ENCODE data around the gene CCDC117. TPM values are rescaled to one million over a fixed set of nuclear protein-coding genes. Genes with fewer than 3 reads are reported as not detected.
"Not testable (repeated sequence)": the region's sequence is repeated elsewhere in the genome, so short reads cannot be mapped to it uniquely, and the experiment has no call there.

CCDC117 gene
- total RNA-seq, 1 donor from 2014 or later: 23.1 TPM

DNA sequence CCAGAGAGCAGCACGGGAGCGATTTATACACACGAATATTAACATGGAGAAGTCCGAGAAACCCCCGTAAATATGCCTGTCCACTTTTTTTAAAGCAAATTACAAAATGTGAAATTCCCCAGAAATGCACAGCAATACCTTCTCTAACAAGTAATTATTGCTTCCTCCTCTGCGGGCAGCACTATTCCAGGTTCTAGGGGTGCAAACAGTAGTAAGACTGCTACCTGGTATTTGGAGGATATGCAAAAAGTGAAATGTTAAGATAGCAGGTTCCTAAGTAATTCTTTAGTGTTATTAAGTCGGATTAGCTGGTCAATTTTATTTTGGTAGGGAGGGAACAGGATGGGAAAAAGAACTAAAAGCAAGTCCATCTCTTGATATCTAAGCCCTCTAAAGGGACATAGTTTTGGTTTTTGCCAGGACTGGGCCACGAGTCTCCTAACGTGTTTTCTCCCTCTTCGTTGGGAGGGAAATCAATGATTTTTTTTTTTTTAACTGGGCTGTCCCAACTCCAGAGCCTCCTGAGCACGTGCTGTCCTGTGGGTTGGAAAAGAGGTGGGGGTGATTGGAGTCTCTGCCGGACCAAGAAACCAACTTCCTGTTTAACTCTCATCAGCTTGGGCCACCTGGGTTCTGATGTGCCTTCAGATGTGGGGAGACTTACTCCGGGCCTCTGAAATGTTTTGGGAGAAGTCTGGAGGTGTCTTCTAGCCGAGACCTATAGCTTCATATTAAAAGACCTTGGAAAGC, 29.5 kb downstream of the CCDC117 start:
- no peak for DNase-seq (ENCODE audit: low spot score)

DNA sequence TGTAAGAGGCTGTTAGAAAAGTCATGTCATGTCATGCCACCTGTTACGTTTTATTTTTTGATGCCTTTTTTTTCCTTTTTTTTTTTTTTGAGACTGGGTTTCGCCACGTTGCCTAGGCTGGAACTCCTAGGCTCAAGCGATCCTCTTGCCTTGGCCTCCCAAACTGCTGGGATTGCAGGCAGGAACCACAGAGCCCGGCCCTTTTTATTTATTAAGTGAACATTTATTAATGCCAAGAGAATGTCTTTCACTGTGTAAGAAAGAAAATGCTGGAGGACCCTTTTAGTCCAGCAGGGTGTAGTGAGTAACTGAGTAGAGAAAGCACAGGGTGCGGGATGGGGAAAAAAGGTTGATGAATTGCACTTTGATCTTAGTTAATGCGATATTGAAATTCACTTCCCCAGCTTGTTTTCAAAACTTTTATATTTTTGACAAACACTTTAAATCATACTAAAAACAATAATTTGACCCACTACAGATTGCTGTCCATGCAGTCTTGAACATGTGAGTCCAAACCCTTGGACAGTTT, 30.2 kb downstream of the CCDC117 start:
- no peak for DNase-seq (ENCODE audit: low spot score)

DNA sequence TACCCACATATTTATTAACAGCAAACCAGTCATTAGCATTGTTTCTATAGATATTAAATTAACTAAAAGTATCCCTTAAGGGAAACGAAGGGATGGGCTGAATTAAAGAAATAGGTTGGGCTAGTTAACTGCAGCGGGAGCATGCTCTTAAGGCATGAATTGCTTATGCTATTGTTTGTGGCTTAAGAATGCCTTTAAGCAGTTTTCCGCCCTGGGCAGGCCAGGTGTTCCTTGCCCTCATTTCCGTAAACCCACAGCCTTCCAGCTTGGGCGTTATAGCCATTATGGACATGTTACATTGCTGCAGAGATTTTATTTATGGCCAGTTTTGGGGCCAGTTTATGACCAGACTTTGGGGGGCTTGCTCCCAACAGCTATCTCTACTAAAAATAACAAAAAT, 32.9 kb downstream of the CCDC117 start:
- DNase-seq (ENCODE audit: low spot score): not testable (repeated sequence)

DNA sequence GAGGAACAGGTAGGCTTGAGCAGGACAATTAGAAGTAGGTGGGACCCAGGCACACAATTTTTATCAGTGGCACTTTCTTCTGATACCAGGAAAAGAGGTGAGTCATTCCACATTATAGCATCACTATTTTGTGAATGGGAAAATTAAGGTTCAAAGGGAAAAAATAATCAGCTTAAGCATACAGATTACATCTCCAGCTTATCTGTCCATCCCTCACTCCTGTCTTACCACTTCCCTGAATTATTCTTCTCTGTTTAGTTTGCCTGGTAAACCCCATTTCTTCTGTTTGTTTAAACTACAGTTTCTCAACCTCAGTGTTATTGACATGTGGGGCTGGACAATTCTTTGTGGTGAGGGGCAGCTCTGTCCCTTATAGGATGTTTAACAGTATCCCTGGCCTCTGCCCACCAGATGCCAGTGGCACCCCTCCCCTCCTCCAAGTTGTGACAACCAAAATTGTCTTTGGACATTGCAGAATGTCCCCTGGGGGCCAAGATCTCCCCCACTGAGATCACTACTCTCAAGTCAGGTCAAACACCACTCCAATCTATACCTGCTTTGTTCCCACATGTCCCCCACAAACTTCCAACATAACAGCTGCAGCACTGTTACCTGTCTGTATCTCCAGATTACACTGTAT, 36.3 kb downstream of the CCDC117 start:
- DNase-seq (ENCODE audit: low spot score): no peak

DNA sequence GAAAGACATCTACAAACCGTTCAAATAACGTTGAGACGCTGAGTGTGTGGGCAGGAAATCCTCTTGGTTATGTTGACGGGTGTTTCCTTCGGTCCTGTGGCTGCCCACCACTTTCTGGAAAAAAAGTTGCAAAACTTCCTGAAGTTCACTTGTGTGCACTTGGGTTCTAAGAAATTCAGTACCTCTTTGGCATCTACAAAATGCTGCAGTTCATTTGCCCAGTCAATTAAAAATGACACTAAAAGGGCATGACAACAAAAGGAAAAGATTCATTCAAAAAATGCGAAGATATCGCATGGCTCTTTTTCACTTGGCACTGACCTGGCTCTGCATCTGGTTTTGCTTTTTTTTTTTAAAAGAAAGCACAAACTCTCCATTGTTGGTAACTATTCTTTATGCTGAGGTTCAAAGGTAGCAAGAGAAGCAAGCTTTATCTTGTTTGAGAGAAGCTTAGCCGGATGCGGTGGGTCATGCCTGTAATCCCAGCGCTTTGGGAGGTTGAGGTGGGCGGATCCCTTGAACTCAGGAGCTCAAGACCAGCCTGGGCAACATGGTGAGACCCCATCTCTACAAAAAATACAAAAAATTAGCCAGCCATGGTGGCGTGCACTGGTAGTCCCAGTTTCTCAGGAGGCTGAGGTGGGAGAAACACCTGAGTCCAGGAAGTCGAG, 38.5 kb downstream of the CCDC117 start:
- DNase-seq (ENCODE audit: low spot score): no peak

DNA sequence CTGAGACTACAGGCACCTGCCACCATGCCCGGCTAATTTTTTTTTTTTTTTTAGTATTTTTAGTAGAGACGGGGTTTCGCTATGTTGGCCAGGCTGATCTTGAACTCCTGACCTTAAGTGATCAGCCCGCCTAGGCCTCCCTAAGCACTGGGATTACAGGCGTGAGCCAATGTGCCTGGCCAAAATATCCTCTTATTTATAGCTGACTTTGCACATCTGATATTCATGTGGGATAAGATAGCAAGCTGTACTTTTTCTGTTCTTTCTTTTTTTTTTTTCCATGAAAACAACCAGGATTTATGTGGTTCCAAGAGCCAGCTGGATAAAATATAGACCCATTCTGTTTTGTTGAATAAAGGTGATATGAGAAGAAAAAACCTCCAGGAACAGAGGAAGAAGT, 40.0 kb downstream of the CCDC117 start:
- no peak for DNase-seq (ENCODE audit: low spot score)

DNA sequence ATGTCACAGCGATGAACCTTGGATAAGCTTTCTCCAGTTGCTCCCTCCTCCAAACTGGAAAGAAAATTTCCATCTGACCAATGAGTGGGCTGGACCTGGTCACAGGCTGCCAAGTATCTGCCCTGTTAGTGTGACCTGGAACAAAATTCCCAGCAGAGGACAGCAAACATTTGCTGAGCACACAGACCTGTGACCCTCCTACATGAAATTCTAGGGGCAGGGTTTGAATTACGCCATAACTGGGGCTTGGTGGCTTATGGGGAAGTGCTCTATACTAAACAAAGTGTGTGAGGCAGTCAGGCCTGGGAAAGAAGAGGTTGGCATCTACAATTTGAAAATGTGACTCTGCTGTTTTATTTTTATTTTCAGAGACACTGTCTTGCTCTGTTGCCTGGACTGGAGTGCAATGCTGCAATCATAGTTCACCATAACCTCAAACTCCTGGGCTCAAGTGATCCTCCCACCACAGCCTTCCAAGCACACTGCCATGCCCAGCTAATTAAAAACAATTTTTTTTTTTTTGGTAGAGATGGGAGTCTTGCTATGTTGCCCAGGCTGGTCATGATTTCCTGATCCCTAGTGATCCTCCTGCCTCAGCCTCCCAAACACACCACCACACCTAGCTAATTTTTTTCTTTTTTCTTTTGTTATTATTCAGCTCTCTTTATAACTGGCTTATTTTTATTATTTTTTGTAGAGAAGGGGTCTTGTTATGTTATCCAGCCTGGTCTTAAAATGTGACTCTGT, 41.5 kb downstream of the CCDC117 start:
- DNase-seq (ENCODE audit: low spot score): no peak

DNA sequence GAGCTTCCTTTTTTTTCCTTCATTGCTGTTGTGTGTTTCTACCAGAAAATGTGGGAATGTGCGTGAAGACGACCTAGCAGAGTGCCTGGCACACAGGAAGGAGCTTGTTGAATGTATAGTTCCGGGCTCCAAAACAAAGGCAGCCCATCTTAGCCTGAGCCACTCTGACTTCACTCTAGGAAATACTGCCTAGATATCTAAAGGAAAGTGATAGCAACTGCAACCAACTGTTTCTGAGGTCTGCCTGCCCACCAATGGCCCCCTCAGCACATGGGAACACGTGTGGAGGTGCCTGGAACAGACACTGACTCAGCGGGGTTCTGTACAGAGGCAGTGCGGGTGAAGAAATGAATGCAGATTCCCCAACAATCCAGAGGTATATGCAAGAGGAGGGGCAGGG, 42.6 kb downstream of the CCDC117 start:
- no peak for DNase-seq (ENCODE audit: low spot score)

DNA sequence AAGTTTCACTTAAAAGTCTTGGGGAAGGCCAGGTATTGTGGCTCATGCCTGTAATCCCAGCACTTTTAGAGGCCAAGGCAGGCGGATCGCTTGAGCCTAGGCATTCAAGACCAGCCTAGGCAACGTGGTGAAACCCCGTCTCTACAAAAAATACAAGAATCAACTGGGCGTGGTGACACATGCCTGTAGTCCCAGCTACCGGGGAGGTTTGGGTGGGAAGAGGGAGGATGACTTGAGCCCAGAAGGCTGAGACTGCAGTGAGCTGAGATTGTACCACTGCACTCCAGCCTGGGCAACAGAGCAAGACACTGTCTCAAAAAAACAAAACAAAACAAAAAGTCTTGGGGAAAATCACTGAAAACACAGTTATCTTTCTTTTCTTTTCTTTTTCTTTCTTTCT, 43.2 kb downstream of the CCDC117 start:
- no peak for DNase-seq (ENCODE audit: low spot score)

DNA sequence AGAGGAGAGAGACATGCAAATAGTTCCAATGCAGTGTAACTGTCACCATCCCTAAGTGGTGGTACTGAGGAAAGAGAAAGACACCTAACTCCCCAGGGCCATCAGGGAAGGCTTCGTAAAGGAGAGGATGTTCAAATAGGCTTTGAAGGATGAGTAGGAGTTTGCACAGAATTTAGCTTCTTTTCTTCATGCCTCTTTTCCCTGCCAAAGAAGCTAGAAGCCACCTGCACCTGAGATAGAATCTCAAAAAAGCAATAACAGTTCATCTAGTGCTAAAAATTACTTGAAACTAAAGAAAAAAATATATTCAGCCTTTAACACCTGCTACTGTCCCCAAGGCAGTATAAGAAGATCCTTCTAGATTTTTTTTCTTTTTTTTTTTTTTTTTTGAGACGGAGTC, 44.6 kb downstream of the CCDC117 start:
- DNase-seq (ENCODE audit: low spot score): no peak

DNA sequence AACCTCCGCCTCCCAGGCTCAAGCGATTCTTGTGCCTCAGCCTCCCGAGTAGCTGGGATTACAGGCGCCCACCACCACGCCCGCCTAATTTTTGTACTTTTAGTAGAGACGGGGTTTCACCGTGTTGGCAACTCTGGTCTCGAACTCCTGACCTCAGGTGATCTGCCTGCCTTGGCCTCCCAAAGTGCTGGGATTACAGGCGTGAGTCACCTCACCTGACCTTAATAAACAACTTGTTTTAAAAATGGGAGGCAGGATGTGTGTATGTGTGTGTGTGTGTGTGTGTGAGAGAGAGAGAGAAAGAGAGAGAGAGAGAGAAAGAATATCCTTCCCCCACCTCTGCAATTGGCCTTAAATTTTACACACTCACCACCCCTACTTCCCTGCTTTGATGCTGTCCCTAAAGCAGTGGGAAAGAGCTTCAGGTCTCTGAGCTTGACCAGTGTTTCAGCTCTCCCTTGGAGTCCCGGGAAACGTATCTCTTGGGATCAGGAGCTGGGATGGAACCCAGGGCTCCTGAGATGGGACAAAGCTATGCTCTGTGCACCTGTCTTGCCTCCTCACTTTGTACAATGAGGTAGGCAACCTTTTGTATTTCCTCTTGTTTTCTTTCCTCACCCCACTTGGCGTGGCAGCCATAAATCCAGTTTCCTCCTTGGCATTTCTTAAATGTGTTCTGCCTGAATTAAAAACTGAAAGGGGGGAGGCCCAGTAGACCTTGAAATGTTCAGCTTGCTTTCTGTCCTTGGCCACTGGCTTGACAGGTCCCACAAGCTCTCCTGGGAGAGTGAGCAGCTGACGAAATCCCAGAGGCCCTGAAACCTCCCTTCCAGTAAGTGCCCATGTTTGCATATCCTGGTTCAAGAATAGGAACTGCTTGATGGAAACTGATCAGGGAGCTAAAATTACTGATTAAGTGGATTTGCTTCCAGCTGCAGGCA, 45.7 kb downstream of the CCDC117 start:
- no peak for DNase-seq (ENCODE audit: low spot score)

DNA sequence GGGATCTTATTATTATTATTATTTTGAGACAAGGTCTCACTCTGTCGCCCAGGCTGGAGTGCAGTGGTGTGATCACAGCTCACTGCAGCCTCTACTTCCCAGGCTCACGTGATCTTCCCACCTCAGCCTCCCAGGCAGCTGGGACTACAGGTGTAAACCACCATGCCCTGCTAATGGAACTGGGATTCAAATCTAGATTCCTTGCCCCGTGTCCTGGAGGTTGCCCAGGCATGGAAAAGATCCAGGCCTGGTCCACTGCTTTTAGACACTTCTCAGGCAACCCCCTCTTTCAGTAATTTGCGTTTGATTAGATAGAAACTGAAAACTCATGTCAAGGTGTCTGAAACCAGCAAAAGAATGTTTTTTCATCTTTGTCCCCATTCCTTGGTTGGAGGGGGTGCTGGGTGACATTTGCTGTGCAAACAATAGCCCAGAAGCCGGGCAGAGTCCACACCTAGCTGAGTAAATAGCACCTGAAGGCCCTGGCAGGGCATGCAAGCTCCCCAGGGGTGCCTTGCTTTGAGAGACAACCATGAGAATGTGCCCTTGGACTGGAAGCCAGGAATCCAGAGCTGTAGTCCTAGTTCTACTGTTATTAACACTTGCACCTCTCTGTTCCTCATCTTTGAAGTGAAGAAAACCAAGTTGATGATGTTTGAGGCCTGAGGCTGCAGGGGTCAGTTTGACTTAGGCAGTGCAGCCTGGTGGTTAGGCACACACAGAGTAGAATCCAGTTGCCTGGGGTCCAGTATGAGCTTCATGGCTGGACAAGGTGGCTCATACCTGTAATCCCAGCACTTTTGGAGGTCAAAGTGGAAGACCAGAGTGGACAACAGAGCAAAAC, 47.0 kb downstream of the CCDC117 start:
- no peak for DNase-seq (ENCODE audit: low spot score)

DNA sequence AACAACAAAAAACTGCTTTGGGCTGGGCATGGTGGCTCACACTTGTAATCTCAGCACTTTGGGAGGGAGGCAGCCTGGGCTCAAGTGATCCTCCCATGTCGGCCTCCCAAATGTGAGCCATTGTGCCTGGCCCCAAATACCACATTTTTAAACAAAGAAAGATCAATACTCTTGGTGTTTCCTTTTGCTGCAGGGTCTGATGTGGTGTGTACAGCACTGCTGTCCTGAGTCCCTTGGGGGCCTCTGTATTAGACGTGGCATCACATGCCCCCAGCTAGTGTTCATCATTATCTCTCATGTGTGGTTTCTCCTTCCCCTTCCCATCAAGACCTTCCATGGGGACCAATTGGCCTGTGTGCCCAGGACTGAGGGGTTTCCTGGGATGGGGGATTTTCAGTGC, 48.4 kb downstream of the CCDC117 start:
- DNase-seq (ENCODE audit: low spot score): no peak

DNA sequence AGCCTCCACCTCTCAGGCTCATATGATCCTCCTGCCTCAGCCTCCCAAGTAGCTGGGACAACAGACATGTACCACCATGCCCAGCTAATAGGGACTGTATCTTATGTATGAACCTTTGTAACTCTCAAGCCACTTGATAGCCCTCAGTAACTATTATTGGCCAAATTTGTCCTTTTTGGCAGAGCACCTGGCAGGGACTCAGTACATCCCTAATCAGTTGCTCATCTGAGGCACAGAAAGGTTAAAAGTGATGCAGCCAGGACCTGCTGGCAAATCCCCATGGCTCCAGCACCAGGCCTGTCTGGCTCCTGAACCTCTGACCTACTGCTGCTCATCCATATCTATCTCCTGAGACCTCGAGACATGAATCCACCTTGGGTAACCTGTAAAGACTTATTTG, 49.0 kb downstream of the CCDC117 start:
- no peak for DNase-seq (ENCODE audit: low spot score)

DNA sequence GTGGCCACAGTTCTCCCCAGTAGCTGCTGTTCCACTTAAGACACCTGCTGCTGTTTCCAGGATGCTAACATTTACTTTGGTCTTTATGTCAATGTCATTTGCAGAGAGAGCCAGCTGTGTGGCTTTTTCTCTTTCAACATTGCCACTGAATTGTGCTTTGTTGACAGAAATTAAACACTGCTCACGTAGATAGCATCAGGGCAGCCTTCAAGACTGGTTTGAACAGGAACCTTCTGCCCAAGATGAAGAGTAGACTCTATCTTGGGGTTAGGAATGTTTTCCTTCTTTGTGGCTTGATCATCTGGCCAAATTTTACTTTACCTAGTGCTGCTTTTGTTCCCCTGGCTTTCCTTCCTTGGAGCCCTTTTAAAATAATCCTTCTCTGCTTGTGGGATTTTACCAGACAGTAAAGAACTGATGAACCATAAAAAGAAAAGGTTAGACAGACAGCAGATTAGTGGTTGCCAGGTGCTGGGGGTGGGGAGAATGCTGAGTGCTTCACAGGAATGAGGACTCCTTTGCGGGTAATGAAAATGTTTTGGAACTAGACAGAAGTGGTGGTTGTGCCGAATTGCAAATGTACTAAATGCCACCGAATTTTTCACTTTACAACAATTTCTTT, 50.5 kb downstream of the CCDC117 start:
- DNase-seq (ENCODE audit: low spot score): no peak

DNA sequence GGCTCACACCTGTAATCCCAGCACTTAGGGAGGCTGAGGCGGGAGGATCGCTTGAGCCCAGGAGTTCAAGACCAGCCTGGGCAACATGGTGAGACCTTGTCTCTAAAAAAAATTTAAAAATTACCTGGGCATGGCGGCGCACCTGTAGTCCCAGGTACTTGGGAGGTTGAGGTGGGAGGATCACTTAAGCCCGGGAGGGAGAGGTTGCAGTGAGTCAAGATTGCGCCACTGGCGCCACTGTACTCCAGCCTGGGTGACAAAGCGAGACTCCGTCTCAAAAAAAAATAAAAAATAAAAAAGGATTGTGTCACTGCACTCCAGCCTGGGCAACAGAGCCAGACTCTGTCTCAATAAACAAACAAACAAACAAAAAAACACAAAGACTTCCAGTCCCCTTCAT, 52.0 kb downstream of the CCDC117 start:
- DNase-seq (ENCODE audit: low spot score): not testable (repeated sequence)

DNA sequence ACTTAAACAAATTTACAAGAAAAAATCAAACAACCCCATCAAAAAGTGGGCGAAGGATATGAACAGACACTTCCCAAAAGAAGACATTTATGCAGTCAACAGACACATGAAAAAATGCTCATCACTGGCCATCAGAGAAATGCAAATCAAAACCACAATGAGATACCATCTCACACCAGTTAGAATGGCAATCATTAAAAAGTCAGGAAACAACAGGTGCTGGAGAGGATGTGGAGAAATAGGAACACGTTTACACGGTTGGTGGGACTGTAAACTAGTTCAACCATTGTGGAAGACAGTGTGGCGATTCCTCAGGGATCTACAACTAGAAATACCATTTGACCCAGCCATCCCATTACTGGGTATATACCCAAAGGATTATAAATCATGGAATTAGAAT, 53.9 kb downstream of the CCDC117 start:
- DNase-seq (ENCODE audit: low spot score): not testable (repeated sequence)

DNA sequence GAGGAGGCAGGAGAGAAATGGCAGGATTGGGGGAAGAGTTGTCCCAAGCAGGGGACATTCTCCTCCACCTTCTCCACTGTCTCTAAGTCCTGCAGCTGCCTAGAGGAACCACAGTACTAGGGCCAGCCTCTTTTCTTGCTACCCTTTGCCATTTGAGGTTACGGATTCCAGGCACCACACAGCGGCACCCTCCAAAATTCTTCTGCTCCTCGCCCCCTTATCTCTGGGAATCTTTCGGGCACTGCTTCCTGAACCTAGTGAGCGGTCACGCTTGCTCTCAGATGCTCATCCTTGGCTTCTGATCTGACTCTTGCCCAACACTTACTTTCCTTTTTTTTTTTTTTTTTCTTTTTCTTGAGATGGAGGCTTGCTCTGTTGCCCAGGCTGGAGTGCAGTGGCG, 54.4 kb downstream of the CCDC117 start:
- no peak for DNase-seq (ENCODE audit: low spot score)
